HG03060 (cell line): ENCODE data around the gene PCDH9.

Experiments
- ATAC-seq: cut with Tn5 transposase; IDR thresholded peaks from one replicate; pipeline ENCODE4 v1.9.1; 2021; ENCODE audit warnings: low read depth, moderate number of reproducible peaks; ENCODE audit not compliant: unreplicated experiment

Gene PCDH9

GRCh38 chr13:66859934-66860877, 369.9 kb downstream of the PCDH9 start:
- no peak for ATAC-seq

- ATAC-seq: no peak
These were observed 371.1 kb downstream of the PCDH9 start for GRCh38 chr13:66859078-66859477.

- ATAC-seq: no peak
These were observed 372.0 kb downstream of the PCDH9 start for GRCh38 chr13:66858163-66858562.

- ATAC-seq: no peak
These were observed 375.0 kb downstream of the PCDH9 start for GRCh38 chr13:66855131-66855530.

GRCh38 chr13:66853564-66853963, 376.6 kb downstream of the PCDH9 start:
- no peak for ATAC-seq

- ATAC-seq: no peak
These were observed 380.4 kb downstream of the PCDH9 start for GRCh38 chr13:66849706-66850105.

- no peak for ATAC-seq
These were observed 382.6 kb downstream of the PCDH9 start for GRCh38 chr13:66847541-66847940.

GRCh38 chr13:66845393-66845792, 384.7 kb downstream of the PCDH9 start:
- ATAC-seq: no peak

- no peak for ATAC-seq
These were observed 385.2 kb downstream of the PCDH9 start for GRCh38 chr13:66844933-66845332.

GRCh38 chr13:66842766-66843165, 387.4 kb downstream of the PCDH9 start:
- no peak for ATAC-seq

- ATAC-seq: no peak
These were observed 389.5 kb downstream of the PCDH9 start for GRCh38 chr13:66840621-66841020.

- ATAC-seq: no peak
These were observed 392.9 kb downstream of the PCDH9 start for GRCh38 chr13:66837246-66837645.

GRCh38 chr13:66835040-66835628, 395.0 kb downstream of the PCDH9 start:
- ATAC-seq: no peak

- no peak for ATAC-seq
These were observed 399.0 kb downstream of the PCDH9 start for GRCh38 chr13:66830940-66831716.

GRCh38 chr13:66829803-66830202, 400.3 kb downstream of the PCDH9 start:
- no peak for ATAC-seq

- no peak for ATAC-seq
These were observed 403.7 kb downstream of the PCDH9 start for GRCh38 chr13:66826398-66826797.

- no peak for ATAC-seq
These were observed 408.6 kb downstream of the PCDH9 start for GRCh38 chr13:66821551-66821950.

GRCh38 chr13:66811455-66811854, 418.7 kb downstream of the PCDH9 start:
- ATAC-seq: no peak

GRCh38 chr13:66809485-66809884, 420.7 kb downstream of the PCDH9 start:
- no peak for ATAC-seq

GRCh38 chr13:66807251-66807650, 422.9 kb downstream of the PCDH9 start:
- no peak for ATAC-seq

GRCh38 chr13:66805657-66806056, 424.5 kb downstream of the PCDH9 start:
- ATAC-seq: no peak
